ENCODE measurements around the gene POLE.

POLE gene

GRCh38 chr12:132624186-132624855 is 62.8 kb downstream of the POLE start:
- Mint-ChIP-seq H3K36me3 (ENCODE audit: low read depth) (peaks cover 14% of the 10 kb centered on the region), H3K27me3 (peaks cover 5% of the 10 kb centered on the region), H3K4me3 (no peak overlapping the region), H3K9me3 (no peaks in the 10 kb centered on the region), H3K27ac (no peak overlapping the region), H3K4me1 (no peaks in the 10 kb centered on the region)
- ATAC-seq, result no peak
- DNase-seq, result no peak

GRCh38 chr12:132623072-132623869 is 63.9 kb downstream of the POLE start:
- DNase-seq, result no peak
- ATAC-seq, result no peak
- Mint-ChIP-seq H3K27ac (peak overlapping the region; percentile 57), H3K4me3 (no peak overlapping the region), H3K27me3 (peaks cover 6% of the 10 kb centered on the region), H3K36me3 (ENCODE audit: low read depth) (peaks cover 9% of the 10 kb centered on the region), H3K9me3 (no peaks in the 10 kb centered on the region), H3K4me1 (no peaks in the 10 kb centered on the region)

GRCh38 chr12:132622437-132623071 is 64.6 kb downstream of the POLE start:
- H3K4me3 Mint-ChIP-seq, result no peak overlapping the region
- H3K27me3 Mint-ChIP-seq, result peaks cover 13% of the 10 kb centered on the region
- H3K36me3 Mint-ChIP-seq (ENCODE audit: low read depth), result peaks cover 8% of the 10 kb centered on the region
- DNase-seq (no peak), ATAC-seq (peak; percentile 10)
- peak overlapping the region; percentile 57 for H3K27ac Mint-ChIP-seq
- H3K9me3 Mint-ChIP-seq, result peaks cover 4% of the 10 kb centered on the region
- peaks cover 5% of the 10 kb centered on the region for H3K4me1 Mint-ChIP-seq

DNA sequence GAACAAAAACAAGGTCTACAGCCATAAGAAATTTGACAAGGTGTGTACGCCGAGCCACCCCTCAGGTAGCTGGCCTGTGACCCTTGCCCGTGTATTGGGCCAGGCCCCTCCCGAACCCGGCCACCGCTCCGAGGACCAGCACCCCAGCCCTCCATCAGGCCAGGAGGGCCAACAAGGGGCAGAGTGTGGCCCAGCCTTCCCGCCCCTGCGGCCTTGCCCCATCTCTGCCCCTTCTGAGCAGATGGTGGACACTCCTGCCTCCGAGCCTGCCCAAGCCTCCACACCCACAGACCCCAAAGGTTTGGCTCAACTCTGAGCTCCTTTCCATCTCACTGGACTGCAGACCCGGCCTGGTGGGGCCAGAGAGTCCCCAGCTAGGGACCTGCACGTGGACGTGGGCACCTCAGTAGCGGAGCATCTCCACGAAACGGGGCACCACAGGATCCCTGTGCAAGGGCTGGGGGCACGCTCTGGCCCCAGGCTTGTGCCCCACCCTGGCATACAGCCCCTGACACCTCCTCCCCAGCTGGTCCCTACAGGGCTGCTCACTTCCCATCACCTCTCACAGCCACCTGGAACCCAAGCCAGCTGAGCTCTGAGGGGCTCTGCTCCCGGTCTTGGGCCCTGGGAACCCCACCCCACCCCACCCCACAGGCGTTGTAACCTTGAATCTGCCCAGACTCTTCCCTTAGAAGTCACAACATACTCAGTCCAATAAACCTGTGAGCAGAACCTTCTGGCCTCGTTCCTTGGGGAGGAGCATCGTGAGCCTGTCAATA is 65.3 kb downstream of the POLE start:
- no peak for DNase-seq
- Mint-ChIP-seq H3K9me3 (peaks cover 8% of the 10 kb centered on the region), H3K4me3 (no peak overlapping the region), H3K27me3 (peaks cover 20% of the 10 kb centered on the region), H3K4me1 (peaks cover 6% of the 10 kb centered on the region), H3K27ac (peak overlapping the region; percentile 31), H3K36me3 (ENCODE audit: low read depth) (peaks cover 8% of the 10 kb centered on the region)
- ATAC-seq, result no peak

- peaks cover 28% of the 10 kb centered on the region for H3K27me3 Mint-ChIP-seq
- peaks cover 8% of the 10 kb centered on the region for H3K9me3 Mint-ChIP-seq
- peaks cover 6% of the 10 kb centered on the region for H3K4me1 Mint-ChIP-seq
- peaks cover 11% of the 10 kb centered on the region for H3K36me3 Mint-ChIP-seq (ENCODE audit: low read depth)
- H3K4me3 Mint-ChIP-seq, result no peak overlapping the region
- H3K27ac Mint-ChIP-seq, result peak overlapping the region; percentile 31
- ATAC-seq, result no peak
- no peak for DNase-seq
Measured at GRCh38 chr12:132620899-132621656, 66.1 kb downstream of the POLE start.

GRCh38 chr12:132620113-132620898 is 66.8 kb downstream of the POLE start:
- DNase-seq (no peak), ATAC-seq (peak; percentile 5)
- Mint-ChIP-seq H3K27ac (no peak overlapping the region), H3K4me1 (peaks cover 6% of the 10 kb centered on the region), H3K27me3 (peaks cover 34% of the 10 kb centered on the region), H3K36me3 (ENCODE audit: low read depth) (peaks cover 9% of the 10 kb centered on the region), H3K9me3 (peaks cover 8% of the 10 kb centered on the region), H3K4me3 (no peak overlapping the region)

DNA sequence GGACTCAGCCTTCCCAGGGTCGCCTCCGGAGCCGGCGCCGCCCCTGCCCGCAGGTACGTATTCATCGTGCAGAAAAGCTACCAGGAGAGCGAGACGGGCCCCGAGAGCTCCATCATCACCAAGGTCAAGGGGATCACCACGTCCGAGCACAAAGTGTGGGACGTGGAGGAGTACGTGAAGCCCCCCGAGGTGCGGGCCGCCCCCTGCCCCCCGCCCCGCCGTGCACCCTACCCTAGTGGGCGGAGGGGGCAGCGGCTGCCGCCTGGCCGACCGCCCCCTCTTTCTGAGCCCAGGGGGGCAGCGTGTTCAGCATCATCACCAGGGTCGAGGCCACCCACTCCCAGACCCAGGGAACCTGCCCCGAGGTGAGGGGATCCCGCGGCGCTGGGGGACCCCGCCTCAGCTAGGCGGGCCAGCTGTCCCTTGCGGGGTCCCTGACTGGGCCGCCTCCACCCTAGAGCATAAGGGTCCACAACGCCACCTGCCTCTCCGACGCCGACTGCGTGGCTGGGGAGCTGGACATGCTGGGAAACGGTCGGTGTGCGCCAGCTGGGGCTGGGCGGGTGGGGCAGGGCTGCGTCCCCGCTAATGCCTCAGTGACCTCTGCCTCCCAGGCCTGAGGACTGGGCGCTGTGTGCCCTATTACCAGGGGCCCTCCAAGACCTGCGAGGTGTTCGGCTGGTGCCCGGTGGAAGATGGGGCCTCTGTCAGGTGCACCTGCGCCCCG is 67.6 kb downstream of the POLE start:
- ATAC-seq, result no peak
- Mint-ChIP-seq H3K36me3 (ENCODE audit: low read depth) (peaks cover 7% of the 10 kb centered on the region), H3K9me3 (peaks cover 8% of the 10 kb centered on the region), H3K27ac (no peak overlapping the region), H3K4me1 (peaks cover 7% of the 10 kb centered on the region), H3K4me3 (no peak overlapping the region), H3K27me3 (peaks cover 39% of the 10 kb centered on the region)
- no peak for DNase-seq

DNA sequence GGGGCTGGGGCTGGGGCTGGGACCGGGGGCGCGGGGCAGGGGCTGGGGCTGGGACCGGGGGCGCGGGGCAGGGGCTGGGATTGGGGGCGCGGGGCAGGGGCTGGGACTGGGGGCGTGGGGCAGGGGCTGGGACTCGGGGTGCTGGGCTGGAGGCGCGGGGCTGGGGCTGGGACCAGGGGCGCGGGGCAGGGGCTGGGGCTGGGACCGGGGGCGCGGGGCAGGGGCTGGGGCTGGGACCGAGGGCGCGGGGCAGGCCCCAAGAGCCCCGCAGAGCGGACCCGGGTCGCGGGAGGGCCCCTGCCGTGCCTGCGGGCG is 68.1 kb downstream of the POLE start:
- Mint-ChIP-seq H3K4me3 (no peak overlapping the region), H3K36me3 (ENCODE audit: low read depth) (peaks cover 7% of the 10 kb centered on the region), H3K9me3 (peaks cover 8% of the 10 kb centered on the region), H3K27me3 (peaks cover 39% of the 10 kb centered on the region), H3K27ac (no peak overlapping the region), H3K4me1 (peaks cover 7% of the 10 kb centered on the region)
- ATAC-seq, result no peak
- DNase-seq, result no peak

GRCh38 chr12:132618683-132619043 is 68.5 kb downstream of the POLE start, which contains the start of gene P2RX2:
Gene P2RX2, plus strand, starts transcription at chr12:132618776. Its CDS starts 41 bp downstream, at chr12:132618817.
- H3K27me3 Mint-ChIP-seq, result peaks cover 39% of the 10 kb centered on the region
- no peak for ATAC-seq
- no peak for DNase-seq

DNA sequence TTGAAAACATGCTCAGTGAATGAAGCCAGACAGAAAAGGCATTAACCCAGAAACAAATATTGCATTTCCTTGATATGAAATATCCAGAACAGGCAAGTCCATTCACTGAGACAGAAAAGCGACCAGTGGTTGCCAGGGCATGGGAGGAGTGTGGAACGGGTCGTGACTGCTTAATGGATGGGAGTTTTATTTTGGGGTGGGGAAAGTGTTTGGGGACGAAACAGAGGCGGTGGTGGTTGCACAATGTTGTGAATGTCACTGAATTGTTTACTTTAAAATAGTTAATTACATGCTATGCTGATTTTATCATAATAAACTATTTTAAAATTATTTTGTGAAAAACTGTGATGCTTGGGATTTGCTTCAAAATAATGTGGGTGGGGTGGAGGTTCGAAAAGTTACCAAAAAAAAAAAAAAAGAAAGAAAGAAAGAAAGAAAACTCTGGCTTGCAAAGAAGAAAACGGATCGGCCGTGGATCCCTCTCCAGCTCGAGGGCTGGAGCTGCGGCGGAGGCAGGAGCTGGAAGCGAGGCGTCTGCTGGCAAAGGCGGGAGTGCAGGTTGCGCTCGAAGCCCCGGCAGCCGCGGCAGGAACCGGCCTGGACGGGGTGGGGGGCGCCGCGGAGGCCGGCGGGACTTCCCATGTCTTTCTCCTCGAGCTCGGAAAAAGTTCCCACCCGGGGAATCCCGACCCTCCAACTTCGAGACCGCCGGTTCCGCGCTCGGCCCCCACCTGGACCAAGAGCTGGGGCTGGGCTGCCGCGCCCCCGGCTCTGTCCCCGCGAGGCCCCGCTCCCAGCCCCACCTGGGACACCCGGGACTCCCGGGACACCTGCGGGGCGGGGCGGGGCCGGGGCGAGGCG is 69.1 kb downstream of the POLE start:
- H3K9me3 Mint-ChIP-seq, result peaks cover 8% of the 10 kb centered on the region
- H3K27ac Mint-ChIP-seq, result no peak overlapping the region
- H3K4me3 Mint-ChIP-seq, result no peak overlapping the region
- H3K36me3 Mint-ChIP-seq (ENCODE audit: low read depth), result peaks cover 7% of the 10 kb centered on the region
- no peak for DNase-seq
- ATAC-seq, result no peak
- H3K4me1 Mint-ChIP-seq, result peaks cover 7% of the 10 kb centered on the region
- peaks cover 39% of the 10 kb centered on the region for H3K27me3 Mint-ChIP-seq

More at GRCh38 chr12:132618683-132619043, 68.5 kb downstream of the POLE start, which contains the start of gene P2RX2:
- Mint-ChIP-seq H3K4me3 (no peak within 1 kb of the TSS), H3K27ac (no peak within 1 kb of the TSS), H3K9me3 (peaks cover 8% of the 10 kb centered on the region), H3K36me3 (ENCODE audit: low read depth) (peaks cover 7% of the 10 kb centered on the region), H3K4me1 (peaks cover 7% of the 10 kb centered on the region)

- no peak overlapping the region for H3K27ac Mint-ChIP-seq
- ATAC-seq (no peak), DNase-seq (no peak)
- H3K9me3 Mint-ChIP-seq, result peaks cover 8% of the 10 kb centered on the region
- no peak overlapping the region for H3K4me3 Mint-ChIP-seq
- peaks cover 39% of the 10 kb centered on the region for H3K27me3 Mint-ChIP-seq
- H3K36me3 Mint-ChIP-seq (ENCODE audit: low read depth), result peaks cover 7% of the 10 kb centered on the region
- peaks cover 7% of the 10 kb centered on the region for H3K4me1 Mint-ChIP-seq
Measured at GRCh38 chr12:132617135-132617701, 69.9 kb downstream of the POLE start.

DNA sequence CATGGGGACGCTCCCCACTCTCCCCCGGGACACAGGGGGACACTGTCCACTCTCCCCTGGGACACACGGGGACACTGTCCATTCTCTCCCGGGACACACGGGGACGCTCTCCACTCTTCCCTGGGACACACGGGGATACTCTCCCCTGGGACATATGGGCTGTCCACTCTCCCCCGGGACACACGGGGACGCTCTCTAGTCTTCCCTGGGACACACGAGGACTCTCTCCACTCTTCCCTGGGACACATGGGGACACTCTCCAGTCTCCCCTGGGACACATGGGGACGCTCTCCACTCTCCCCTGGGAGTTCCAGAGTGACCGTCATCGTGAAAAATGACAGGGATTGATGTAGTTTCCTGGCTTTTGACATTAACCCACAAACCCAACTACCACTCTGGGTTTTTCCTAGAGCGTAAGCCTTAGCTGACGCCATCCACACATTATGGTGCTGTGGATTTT is 71.5 kb downstream of the POLE start:
- Mint-ChIP-seq H3K9me3 (peaks cover 8% of the 10 kb centered on the region), H3K36me3 (ENCODE audit: low read depth) (peaks cover 7% of the 10 kb centered on the region), H3K27ac (peak overlapping the region; percentile 35), H3K4me3 (no peak overlapping the region), H3K4me1 (peaks cover 7% of the 10 kb centered on the region), H3K27me3 (peaks cover 48% of the 10 kb centered on the region)
- no peak for DNase-seq
- ATAC-seq, result no peak
